WERI-Rb-1 (cell line): ENCODE measurements around the gene B4GALT5.

Experiments
- DNase-seq: peaks from one replicate; pipeline ENCODE4 v3.0.0-alpha.2; 2020
- H3K27ac ChIP-seq: fragments of 250-450 bp; sonication (Bioruptor Pico); 2 replicates; pipeline ENCODE4 v1.5.1; 2020; ENCODE audit warnings: mild to moderate bottlenecking, moderate library complexity
- H3K27me3 ChIP-seq: fragments of 250-450 bp; sonication (Bioruptor Pico); 2 replicates; pipeline ENCODE4 v1.5.1; 2021; ENCODE audit warnings: mild to moderate bottlenecking, low read depth, moderate library complexity; ENCODE audit not compliant: insufficient read depth, severe bottlenecking
- H3K36me3 ChIP-seq: fragments of 250-450 bp; sonication (Bioruptor Pico); 2 replicates; pipeline ENCODE4 v1.5.1; 2020; ENCODE audit warnings: mild to moderate bottlenecking, moderate library complexity
- H3K4me3 ChIP-seq: 2 replicates; pipeline ENCODE4 v1.5.1; 2011; ENCODE audit warnings: low read depth, mild to moderate bottlenecking, control low read depth, low read length
- H3K9me3 ChIP-seq: fragments of 250-450 bp; sonication (Bioruptor Pico); 2 replicates; pipeline ENCODE4 v1.5.1; 2021; ENCODE audit warnings: mild to moderate bottlenecking, moderate library complexity; ENCODE audit not compliant: severe bottlenecking
- TF ChIP-seq, protein P1 (sequence below): IDR thresholded peaks from 2 replicates; pipeline ENCODE4 v1.5.1; 2011; ENCODE audit warnings: low read depth, mild to moderate bottlenecking, control low read depth, inconsistent platforms, low read length

B4GALT5 gene

DNA sequence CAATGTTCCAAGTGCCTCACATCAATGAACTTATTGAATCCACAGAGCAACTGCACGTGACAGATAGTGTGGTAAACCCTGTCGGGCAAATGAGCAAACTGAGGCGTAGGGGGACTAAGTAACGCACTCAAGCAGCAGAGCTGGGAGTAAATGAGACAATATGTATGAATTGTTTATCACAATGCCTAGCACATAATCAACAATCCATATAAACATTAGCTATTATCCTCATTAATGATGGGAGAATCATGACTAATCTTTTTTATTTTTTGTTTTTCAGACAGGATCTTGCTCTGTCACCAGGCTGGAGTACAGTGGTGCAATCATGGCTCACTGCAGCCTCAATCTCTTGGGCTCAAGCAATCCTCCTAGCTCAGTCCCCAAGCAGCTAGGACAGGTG lies 43.9 kb upstream of the B4GALT5 start:
- TF ChIP-seq, protein P1, sequence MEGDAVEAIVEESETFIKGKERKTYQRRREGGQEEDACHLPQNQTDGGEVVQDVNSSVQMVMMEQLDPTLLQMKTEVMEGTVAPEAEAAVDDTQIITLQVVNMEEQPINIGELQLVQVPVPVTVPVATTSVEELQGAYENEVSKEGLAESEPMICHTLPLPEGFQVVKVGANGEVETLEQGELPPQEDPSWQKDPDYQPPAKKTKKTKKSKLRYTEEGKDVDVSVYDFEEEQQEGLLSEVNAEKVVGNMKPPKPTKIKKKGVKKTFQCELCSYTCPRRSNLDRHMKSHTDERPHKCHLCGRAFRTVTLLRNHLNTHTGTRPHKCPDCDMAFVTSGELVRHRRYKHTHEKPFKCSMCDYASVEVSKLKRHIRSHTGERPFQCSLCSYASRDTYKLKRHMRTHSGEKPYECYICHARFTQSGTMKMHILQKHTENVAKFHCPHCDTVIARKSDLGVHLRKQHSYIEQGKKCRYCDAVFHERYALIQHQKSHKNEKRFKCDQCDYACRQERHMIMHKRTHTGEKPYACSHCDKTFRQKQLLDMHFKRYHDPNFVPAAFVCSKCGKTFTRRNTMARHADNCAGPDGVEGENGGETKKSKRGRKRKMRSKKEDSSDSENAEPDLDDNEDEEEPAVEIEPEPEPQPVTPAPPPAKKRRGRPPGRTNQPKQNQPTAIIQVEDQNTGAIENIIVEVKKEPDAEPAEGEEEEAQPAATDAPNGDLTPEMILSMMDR = no peak
- Histone ChIP-seq H3K27me3 (no peaks in the 10 kb centered on the region), H3K36me3 (no peaks in the 10 kb centered on the region), H3K27ac (no peak overlapping the region), H3K4me3 (no peak overlapping the region), H3K9me3 (no peaks in the 10 kb centered on the region)
- no peak for DNase-seq

DNA sequence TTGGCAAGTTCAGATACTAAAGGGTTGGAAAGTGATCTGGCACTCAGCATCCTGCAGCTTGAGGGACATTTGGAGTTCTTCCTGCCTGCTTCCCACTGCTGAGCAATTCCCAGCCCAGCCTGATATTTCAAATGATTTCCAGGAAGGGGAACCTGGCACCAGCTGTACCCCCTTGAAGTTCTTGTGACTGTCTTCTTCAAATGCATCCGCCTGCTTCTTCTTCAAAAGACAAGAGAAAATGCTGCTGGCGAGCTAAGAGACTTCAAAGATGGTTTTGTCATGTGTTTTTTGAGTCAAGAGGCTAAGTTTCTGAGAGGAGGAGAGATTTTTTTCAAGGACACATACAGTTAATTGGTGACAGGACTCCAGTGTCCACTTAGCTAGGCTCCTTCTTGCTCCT lies 42.6 kb upstream of the B4GALT5 start:
- H3K27ac ChIP-seq = no peak overlapping the region
- H3K27me3 ChIP-seq = no peaks in the 10 kb centered on the region
- H3K4me3 ChIP-seq = no peak overlapping the region
- H3K9me3 ChIP-seq = no peaks in the 10 kb centered on the region
- TF ChIP-seq, protein P1 = no peak
- DNase-seq = no peak
- no peaks in the 10 kb centered on the region for H3K36me3 ChIP-seq

DNA sequence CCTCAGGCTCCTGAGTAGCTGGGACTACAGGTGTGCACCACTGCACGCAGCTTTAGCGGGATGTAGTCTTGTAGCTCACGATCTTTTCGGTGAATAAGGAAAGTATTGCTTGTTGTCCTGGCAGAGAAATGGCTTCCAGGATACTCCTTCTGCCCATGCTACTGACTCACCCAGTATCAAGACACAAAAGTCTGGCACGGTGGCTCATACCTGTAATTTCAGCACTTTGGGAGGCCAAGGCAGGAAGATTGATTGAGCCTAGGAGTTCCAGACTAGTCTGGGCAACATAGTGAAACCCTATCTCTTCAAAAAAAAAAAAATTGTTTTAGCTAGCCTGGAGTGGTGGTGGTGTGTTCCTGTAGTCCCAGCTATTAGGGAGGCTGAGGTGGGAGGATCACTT lies 40.9 kb upstream of the B4GALT5 start:
- Histone ChIP-seq H3K27me3 (no peaks in the 10 kb centered on the region), H3K9me3 (no peaks in the 10 kb centered on the region), H3K36me3 (no peaks in the 10 kb centered on the region), H3K4me3 (no peak overlapping the region), H3K27ac (no peak overlapping the region)
- TF ChIP-seq, protein P1 = no peak
- DNase-seq = no peak

DNA sequence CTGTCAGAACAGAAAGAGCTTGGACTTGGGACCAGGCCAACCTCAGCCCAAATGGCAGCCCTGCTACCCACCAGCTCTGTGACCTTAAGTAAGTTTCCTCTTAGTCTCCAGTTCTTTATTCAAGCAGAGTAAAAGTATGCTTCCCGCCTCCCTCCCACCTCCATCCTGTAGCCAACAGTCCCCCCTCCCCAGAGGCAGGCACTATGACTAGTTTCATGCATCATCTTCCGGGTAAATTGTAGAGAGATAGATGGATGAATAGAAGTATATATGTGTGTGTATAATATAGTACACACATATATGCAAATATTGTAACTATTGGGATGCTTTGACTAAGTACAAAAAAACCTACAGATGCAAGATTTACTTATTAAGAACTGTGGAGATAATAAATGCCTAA lies 39.5 kb upstream of the B4GALT5 start:
- DNase-seq = no peak
- no peak overlapping the region for H3K4me3 ChIP-seq
- no peaks in the 10 kb centered on the region for H3K27me3 ChIP-seq
- H3K27ac ChIP-seq = no peak overlapping the region
- no peaks in the 10 kb centered on the region for H3K9me3 ChIP-seq
- TF ChIP-seq, protein P1 = no peak
- no peaks in the 10 kb centered on the region for H3K36me3 ChIP-seq

DNA sequence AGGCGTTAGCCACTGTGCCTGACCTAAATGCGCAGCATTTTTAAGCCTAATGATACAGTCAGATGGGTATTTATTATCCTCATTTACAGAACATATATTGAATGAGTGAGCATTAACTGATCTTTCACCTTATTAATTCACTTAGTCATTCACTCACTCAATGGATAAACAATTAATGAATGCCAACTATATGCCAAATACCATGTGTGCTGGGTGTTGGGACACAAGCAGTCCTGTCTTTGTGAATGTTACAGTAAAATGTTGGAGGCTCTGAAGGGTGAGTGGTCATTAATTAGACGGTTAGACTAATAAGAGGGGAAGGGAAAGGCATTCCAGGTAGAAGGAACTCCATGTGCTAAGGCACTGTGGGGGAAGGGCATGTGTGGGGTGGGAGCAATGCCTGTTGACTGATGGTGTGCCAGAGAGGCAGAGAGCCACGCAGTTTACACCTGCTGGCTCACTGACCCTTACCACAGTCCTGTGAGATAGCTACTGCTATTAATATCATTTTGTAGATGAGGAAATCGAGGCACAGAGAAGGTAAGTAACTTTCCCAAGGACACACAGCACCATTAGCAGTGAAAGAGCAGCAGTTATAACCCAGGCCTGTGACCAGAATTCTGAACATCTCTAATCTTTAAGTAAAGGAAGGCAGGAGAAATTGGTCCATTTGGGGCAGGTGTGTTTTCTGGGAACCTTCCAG lies 38.7 kb upstream of the B4GALT5 start:
- Histone ChIP-seq H3K36me3 (no peaks in the 10 kb centered on the region), H3K27me3 (no peaks in the 10 kb centered on the region), H3K4me3 (no peak overlapping the region), H3K9me3 (no peaks in the 10 kb centered on the region), H3K27ac (no peak overlapping the region)
- TF ChIP-seq, protein P1 = no peak
- no peak for DNase-seq

DNA sequence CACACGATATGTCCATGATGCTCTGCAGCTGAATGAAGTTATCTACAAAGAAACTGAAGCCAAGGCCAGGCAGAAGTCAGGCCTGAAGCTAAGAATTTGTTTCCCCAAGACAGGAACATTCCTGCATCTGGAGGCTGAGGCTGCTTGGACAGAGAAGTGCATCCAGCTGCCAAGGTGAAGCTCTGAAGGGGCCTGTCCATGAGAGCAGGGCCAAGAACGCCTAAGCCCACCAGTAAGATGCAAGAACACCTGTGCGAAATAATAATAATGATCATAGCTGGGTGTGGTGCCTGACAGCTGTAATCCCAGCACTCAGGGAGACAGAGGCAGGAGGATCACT lies 37.7 kb upstream of the B4GALT5 start:
- no peak overlapping the region for H3K4me3 ChIP-seq
- TF ChIP-seq, protein P1 = no peak

More for the DNA sequence above, 37.7 kb upstream of the B4GALT5 start:
- Histone ChIP-seq H3K36me3 (no peaks in the 10 kb centered on the region), H3K27ac (no peak overlapping the region), H3K9me3 (no peaks in the 10 kb centered on the region), H3K27me3 (no peaks in the 10 kb centered on the region)
- no peak for DNase-seq
